HK-2 (cell line): Measurements from ENCODE around the gene MDH1.
"Not testable (repeated sequence)": the region's sequence is repeated elsewhere in the genome, so short reads cannot be mapped to it uniquely, and the experiment has no call there.

ENCODE experiments used
- DNase-seq: peaks from one replicate; pipeline ENCODE4 v3.0.0-alpha.2; 2018; ENCODE audit not compliant: unreplicated experiment

The MDH1 gene

GRCh38 chr2:63589148-63589958 is 590 bp downstream of the MDH1 start:
- DNase-seq: no peak

GRCh38 chr2:63590626-63591408 is 2.1 kb downstream of the MDH1 start:
- no peak for DNase-seq

DNA sequence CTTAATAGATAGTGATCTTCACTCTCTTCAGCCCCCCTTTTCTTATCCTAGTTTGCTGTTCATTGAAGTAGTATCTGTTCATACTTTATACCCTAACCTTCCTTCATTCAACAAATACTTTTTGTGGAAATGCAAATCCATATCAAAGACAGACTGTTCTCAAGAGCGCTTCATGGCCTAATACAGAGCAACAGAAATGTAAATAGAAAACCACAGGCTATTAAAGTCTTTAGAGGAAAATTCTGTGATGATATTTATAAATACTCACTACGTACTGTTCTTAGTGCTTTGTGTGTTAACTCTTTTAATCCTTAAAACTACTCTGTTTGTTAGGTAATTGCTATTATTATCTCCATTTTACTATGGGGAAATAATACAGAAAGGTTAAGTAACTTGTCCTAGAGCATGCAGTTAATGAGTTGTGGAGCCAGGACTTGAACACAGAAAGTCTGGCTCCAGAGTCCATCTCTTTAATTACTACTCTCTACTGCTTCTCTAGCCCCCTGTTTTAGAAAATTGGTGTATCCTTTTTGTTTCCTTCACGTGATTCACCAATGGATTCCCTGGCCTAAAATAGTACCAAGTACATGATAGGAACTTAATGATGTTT is 2.9 kb downstream of the MDH1 start:
- DNase-seq: no peak

GRCh38 chr2:63594660-63595059 is 5.9 kb downstream of the MDH1 start:
- no peak for DNase-seq

GRCh38 chr2:63596401-63596883 is 7.7 kb downstream of the MDH1 start:
- DNase-seq: no peak

GRCh38 chr2:63598981-63599380 is 10.2 kb downstream of the MDH1 start:
- no peak for DNase-seq

DNA sequence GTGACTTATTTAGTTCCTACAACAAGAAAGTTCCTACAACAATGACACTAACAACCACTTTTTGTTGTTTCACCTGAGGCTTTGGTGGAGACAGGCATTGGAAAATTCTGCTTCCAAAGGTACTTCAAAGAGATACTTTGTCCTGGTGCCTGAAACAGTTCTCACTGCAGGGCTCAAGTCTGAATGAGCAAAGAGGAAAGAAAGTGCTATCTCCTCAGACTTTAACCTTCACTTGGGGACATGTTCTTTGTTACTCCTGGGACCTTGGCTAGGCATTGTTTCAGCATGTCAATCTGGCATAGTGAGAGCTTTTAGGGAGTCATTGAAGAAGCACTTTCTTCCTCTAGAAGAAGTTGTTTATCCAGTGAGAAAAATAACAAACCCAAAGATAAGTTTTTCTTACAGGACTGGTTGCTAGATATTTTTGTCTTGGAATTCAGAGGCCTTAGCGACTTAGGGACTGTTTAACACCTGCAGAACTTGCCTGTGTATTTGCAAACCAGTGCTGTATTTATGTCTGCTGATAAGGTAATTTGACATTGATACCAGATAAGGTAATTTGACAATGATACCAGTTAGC is 12.2 kb downstream of the MDH1 start:
- DNase-seq: no peak

DNA sequence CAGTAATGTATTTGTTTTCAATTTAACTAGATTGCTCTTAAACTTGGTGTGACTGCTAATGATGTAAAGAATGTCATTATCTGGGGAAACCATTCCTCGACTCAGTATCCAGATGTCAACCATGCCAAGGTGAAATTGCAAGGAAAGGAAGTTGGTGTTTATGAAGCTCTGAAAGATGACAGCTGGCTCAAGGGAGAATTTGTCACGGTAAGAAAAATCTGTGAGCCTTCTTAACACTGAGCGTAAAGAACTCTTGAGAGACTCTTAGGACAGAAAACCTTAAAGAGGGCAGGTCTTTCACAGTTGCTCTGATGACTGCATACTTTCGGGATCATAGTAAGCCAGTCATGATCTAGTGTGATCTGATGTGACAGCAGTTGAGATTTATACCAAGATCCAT is 15.9 kb downstream of the MDH1 start:
- DNase-seq: no peak

GRCh38 chr2:63608865-63609264 is 20.1 kb downstream of the MDH1 start:
- not testable (repeated sequence) for DNase-seq

GRCh38 chr2:63610525-63610924 is 21.8 kb downstream of the MDH1 start:
- DNase-seq: no peak

DNA sequence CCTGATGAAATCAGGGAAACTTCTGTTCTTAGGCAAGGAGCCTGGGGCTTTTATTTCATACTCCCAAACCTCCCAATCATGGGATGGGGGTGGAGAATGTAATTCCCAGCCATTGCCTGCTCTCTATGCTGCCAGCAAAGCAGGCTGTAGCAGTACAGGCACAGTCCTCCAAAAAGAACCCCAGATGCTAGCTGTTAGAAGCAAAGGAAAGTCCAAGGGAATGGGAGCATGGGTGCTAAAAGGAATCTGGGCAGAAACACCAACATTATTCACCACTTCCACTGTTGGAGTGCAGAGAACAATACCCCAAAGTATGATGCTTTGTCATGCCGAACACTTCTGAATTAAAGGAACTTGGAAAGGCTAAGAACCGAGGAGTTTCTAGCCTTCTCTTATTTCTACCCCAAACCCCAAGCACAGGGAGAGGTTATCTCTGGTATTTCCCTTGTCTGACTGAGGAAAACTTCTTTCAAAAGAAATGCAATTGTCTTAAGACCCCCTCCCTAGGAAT is 24.7 kb downstream of the MDH1 start:
- DNase-seq: no peak

DNA sequence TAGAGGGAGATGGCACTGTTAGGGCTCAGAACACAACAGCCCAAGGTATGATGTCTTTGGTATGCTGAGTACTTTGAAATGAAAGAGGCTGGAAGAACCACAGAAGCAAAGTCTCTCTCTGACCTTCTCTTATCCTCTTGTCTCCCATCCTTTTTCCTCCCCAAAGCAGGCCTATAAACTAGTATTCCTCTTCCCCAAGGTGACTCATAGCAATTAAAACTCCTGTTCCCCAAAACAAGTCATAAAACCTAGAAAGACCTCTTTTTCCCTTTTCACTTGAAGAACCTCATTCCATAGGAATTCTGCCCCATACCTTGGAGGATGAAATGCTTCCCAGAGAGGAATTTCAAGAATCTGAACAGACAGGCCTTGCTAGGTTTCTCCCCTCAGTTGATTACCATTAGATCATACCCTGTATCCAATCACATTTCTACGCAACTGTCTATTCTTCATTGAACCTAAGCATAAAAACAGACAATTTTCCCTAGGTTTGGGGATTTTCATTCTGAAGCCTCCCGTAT is 25.7 kb downstream of the MDH1 start:
- no peak for DNase-seq

GRCh38 chr2:63614983-63615945 is 26.5 kb downstream of the MDH1 start:
- DNase-seq: peak; percentile 18

GRCh38 chr2:63617366-63617765 is 28.6 kb downstream of the MDH1 start:
- DNase-seq: no peak

DNA sequence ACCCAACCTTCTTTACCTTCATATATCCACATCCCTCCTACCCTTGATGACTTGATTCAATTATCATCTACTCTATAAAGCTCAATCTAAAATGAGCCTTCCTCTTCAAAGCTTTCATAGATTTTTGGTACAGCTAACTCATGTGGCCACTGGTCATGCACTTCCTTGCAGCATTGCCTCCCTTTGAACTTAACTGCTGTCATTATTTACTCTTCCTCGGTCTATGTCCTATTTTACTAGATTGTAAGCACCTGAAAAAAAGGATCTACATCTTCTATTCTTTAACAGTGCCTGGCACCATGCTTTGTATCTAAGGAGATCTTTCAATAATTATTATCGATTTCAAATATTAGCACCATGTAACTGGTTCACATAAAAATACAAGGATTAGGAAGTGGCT is 30.6 kb downstream of the MDH1 start:
- no peak for DNase-seq

DNA sequence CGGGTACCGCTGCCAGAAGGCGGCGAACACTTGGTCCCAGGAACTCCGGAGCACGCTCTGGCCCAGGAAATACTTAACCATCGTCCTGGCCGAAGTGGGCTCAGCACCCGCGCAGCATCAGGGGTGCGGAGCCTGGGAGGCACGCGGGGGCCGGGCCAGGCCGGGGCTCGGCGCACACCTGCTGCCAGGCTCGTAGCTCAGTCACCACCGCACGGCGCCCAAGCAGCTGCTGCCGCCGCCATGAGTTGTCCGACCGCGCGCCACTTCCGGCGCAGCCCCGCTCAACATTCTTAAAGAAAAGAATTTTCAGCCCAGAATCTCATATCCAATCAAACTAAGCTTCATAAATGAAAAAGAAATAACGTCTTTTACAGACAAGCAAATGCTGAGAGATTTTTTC is 34.0 kb downstream of the MDH1 start:
- DNase-seq: no peak

GRCh38 chr2:63623763-63624162 is 35.0 kb downstream of the MDH1 start:
- DNase-seq: not testable (repeated sequence)

DNA sequence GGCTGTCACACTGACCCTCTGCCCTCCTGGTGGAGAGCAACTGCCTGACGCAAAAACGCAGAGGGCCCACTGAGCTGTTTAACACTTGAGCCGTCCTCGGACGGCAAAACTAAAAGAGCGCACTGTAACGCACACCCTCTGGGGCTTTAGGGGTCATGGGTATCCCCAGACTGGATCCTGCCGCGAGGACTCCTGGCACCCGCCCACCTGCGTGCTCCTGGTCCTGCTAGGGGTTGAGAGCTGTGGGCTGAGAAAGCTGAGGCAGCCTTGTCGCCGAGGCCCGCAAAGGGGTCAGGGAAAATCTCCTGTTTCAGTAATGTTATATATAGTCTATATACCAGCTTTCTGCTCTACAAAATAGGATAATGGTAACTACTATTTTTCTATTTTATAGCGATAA is 39.1 kb downstream of the MDH1 start:
- no peak for DNase-seq

DNA sequence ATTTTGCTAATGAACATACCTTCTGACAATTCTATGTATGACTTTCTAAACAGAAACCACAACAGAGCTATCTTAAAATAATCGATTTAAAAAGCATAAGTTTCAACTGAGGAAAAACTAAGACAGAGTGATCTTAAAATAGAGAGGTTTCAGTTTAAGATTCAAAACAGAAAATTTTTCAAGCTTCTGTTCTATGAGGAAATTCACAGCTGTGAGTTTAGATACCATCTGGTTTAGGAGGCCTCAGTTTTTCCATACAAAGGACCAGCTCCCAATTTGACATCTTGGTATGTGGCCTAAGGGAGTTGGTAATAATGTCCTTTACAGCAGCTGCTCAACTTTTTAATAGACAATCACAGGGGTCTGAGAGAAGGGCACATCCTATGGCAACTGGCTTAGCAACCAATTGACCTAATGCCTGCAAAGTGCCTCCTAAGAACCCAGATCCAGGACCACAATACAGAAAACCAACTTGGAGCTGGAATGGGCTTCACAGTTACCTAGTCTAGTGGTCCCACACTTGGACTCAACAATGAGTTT is 39.7 kb downstream of the MDH1 start:
- no peak for DNase-seq

DNA sequence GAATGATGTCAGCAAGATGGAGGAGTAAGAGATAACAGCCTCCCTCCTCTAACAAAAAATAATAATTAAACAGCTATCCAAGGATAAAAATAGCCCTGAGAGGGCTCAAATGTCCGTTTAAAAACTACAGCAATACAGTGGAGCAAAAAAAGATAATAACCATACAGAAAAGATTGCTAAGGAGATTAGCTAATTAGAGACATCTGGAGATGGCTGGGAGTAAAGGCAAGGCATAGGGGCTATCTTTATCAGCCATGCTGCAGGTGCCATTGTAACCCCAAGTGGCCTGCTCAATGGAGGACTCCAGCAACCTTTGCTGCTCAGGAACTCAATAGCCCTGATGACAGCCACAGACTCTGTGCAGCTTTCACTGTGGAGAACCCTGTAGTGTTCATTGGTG is 42.7 kb downstream of the MDH1 start:
- no peak for DNase-seq
